Activated naive CD4-positive, alpha-beta T cell treated with anti-CD3 and anti-CD28 coated beads, Interleukin-2, amount 50 U/mL, for 16 hours (primary cell): ENCODE data around the gene TBC1D25.
A peak's percentile ranks its signal among the peaks of the same experiment; 100 is the strongest.

Source experiments
- DNase-seq: peaks from one replicate; pipeline ENCODE4 v3.0.0-alpha.2; 2020

TBC1D25 gene

DNA sequence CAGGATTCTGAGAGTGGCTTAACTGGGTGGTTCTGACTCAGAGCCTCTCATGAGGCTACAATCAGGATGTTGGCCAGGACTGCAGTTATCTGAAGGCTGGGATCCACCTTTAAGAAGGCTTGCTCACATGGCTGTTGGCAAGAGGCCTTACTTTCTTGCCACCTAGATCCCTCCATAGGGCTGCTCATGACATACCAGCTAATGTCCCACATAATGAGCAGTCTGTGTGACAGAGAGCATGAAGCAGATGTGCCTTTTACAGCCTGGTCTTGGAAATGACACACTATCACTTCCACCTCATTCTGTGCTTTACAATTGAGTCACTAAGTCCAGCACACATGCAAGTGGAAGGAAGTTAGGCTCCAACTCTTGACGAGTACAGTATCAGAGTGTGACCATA lies 30.4 kb downstream of the TBC1D25 start:
- no peak for DNase-seq

DNA sequence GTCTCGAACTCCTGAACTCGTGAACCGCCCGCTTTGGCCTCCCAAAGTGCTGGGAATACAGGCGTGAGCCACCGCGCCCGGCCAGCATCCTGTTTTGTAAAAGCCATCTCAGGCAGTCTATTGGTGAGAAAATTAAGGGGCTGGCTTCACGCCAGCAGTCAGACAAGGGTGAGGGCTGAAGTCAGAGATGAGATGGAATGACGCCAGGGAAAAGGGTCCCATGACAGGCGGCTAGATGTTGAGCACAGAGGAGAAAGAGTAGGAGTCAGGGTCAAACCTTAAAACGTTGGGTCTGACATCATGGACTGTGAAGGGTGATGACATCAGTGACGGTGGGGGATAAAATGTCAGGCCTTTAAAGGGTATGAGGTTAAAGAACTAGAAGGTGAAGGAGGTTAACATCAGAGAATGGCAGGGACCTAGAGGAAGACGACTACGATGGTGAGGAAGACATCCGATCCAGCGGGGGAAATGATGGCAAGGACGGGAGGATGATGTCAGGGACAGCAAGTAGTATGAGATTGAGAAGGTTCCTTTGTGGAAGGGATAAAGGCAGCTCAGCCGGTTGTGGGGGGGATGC lies 34.3 kb downstream of the TBC1D25 start:
- no peak for DNase-seq

DNA sequence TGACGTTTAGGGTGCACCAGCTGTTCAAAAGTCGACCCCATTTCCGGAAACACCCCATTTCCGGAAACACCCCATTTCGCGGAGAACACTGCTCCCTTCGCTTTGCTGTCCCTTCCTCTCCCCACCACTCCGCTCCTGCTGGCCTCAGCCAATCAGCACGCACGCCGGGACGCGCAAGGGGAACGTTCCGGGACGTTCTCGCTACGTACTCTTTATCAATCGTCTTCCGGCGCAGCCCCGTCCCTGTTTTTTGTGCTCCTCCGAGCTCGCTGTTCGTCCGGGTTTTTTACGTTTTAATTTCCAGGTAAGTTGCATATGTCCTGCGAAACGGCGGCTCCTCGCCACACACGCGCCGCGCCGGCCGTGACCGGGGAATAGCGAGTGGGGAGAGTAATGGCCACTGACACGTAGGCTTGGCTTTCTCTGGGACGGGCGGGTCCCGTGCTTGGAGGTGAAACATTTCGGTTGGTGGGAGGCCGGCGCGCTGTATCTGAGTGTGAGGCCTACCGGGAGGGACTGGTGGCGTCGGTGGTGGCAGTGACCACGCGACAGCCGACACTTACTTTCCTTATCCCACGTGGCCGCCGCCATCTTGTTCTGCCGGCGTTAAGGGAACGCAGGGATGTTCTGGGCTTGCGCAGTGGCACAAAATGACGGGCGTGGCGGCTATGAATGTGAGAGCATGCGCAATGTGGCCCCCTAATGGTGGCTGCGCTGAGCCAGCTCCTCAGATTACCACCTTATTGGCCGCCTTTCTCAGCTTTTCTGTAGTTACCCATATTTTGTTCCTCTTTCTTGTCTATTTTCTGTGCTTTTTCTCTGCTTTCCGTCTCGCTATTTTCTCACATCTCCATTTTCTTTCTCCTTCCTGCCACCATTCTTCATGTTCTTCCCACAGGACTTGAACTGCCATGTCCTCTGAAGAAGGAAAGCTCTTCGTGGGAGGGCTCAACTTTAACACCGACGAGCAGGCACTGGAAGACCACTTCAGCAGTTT lies 35.1 kb downstream of the TBC1D25 start, which contains the start of gene RBM3:
TSS of gene RBM3 (plus strand) at position 215 of the 997 bp plus-strand sequence. CDS start at position 912, 697 bp downstream.
- DNase-seq: peak; percentile 89

DNA sequence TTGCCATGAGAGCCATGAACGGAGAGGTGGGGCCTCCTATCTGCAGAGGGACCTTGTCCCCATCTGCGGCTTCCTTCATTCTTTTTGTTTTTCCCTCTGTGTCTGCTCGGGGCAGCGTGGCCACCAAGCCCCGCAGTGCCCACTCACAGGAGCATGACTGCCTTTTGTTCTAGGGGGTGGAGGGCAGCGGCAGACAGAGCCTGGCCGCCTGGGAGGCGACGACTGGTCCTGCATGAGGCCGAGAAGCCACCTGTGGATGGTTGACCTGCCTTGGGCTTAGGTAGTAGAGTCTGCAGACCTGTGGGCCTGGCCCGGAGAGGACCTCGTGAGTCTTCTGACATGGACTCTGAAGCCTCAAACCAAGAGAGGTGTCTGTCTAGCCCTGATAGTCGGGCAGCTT lies 36.1 kb downstream of the TBC1D25 start:
- no peak for DNase-seq

GRCh38 chrX:48576108-48576507 lies 36.6 kb downstream of the TBC1D25 start:
- DNase-seq: no peak

DNA sequence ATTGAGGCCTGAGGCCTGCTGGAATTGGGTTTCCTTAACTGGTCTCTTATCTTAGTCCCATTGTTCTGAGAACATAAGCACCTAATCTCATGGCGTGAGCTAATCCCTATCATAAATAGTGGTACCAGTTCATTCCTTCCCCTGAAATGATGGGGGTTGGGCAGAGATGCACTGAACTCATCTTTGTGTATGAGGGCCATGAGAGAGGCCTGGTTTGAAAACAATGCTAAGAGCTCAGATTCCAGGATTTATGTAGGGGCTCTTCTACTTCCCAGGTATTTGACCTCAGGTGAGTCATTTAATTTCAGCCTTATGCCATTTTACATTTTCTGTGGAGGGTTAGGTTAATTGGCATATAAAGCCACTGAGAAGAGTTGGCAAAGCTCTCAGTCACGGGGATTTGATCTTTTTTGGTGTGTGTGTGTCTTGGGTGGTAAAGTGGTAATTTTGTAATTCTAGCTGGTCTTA lies 39.2 kb downstream of the TBC1D25 start:
- DNase-seq: no peak

DNA sequence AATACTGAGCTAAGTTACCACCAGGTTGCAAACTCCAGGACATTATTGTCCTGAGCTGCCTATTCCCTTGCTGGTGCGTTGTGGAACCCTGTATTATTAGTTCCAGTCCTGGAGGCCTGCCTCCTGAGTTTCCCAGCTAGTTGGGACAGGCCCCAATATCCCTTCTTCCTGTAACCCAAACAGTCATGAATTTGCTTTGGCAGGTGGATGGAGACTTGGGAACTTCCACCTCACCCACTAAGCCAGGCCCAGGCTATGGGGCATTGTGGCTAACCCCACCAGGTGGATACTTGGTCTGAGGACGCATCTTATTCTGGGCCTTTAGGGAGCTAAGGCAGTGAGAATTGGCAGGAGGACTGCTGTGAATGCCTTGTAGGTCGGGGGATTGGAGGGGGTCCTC lies 39.7 kb downstream of the TBC1D25 start:
- DNase-seq: no peak

GRCh38 chrX:48580662-48581061 lies 41.1 kb downstream of the TBC1D25 start:
- no peak for DNase-seq

DNA sequence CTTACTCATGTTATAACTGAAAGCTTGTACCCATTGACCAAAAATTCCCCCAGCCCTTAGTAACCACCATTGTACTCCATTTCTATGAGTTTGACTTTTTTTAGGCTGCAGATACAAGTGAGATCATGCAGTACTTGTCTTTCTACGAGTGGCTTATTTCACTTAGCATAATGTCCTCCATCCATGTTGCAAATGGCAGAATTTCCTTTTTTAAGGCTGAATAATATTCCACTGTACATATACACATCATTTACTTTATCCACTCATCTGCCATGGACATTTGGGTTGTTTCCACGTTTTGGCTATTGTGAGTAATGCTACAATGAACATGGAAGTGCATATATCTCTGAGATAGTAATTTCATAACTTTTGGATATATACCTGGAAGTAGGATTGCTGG lies 45.2 kb downstream of the TBC1D25 start:
- DNase-seq: no peak

- no peak for DNase-seq
These were observed 50.1 kb downstream of the TBC1D25 start for GRCh38 chrX:48589482-48590162.

DNA sequence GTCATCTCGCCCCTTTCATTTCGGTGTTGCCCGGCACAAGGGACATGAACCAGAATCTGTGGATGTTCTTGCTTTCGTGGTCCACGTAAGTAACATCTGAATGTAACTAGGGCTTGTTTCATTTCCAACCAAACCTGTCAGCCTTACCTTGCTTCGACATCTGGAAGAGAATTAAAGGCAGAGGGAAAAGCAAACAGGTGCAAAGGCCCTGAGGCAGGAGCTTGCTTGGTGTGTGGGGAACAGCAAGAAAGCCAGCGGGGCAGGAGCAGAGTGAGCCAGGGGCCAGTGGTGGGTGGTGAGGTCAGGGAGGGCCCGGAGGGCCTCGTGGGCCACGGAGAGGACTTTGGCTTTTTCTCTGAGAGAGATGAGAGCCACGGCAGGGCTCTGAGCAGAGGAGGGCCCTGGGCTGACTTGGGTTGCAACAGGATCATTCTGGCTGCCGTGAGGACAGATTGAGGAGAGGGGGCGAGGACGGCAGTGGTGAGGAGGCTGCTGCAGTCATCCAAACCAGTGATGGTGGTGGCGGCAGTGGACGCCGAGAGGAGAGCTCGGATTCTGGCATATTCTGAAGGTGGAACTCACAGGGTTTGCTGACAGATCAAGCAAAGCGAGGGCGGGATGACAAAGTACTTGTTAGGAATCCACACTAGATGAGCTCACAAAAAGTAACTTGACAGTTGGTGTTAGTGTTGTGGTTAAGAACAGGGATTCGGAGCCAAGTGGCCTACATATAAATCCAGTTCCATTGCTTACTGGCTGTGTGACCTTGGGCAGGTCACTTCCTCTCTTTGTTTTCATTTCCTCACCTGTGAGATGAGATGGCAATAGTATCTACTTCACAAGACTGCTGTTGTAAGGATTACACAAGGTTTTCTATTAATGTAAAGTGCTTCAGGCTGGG lies 50.9 kb downstream of the TBC1D25 start:
- no peak for DNase-seq

GRCh38 chrX:48591255-48591791 lies 51.8 kb downstream of the TBC1D25 start:
- no peak for DNase-seq

GRCh38 chrX:48592971-48593370 lies 53.5 kb downstream of the TBC1D25 start:
- DNase-seq: no peak

DNA sequence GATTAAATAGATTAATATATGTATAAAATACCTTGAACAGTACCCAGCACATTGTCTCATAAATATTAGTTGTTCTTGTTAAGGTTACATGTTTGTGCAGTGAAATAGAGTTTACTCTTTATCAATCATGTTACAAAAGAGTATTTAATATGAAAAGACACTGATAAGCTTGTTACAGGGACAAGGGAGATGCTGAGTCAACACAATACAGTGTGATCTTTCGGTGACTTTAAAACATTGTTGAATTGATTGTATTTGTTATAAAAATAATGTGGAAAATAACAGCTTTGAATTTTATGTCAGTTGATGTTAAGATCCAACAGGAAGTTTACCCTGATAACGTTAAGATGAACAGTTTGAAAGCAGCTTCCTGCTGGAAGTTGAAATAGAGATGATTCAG lies 56.4 kb downstream of the TBC1D25 start:
- DNase-seq: no peak

DNA sequence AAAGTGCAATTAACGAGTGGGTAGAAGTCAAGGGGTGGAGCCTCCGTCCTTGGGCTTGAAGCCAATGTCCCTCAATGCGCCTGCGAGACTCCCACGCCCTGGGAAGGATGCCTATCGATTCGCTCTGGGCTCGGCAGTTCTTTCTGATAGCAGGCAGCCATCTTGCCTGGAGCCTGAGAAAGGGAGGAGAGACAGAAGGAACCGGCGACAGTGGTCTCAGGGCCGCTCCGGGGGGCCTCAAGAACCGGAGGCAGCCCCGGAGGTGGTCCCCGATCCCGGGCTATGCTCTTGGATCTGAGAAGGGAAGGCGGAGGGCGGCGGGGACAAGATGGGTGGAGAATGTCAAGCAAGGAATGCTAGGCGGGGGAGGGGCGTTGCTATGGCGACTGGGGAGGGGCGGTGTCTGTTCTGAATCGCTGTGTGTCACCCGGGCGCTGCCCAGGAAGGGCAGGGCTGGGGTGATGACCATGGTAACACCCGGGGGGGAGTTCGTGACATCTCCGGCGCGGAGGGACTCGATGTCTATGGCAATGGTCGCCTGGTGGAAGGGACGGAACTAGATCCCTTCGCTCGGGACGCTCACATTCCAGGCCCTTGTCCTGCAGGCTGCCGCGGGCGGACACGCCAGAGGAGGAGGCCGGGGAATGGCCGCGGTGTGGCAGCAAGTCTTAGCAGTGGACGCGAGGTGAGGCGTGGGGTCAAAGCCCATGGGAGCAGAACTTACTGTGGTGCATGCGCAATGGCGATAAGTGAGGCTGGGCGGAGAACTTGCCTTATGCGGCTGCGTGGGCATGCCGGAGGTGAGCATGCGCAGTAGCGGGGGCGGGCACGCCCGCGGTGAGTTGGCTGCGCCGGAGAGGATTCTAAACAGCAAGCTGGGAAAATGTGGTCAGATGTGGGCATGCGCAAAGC lies 58.1 kb downstream of the TBC1D25 start, which contains the start of gene WDR13:
TSS of gene WDR13 (plus strand) at position 140 of the 912 bp plus-strand sequence. CDS start at position 645, 505 bp downstream.
- peak; percentile 87 for DNase-seq

DNA sequence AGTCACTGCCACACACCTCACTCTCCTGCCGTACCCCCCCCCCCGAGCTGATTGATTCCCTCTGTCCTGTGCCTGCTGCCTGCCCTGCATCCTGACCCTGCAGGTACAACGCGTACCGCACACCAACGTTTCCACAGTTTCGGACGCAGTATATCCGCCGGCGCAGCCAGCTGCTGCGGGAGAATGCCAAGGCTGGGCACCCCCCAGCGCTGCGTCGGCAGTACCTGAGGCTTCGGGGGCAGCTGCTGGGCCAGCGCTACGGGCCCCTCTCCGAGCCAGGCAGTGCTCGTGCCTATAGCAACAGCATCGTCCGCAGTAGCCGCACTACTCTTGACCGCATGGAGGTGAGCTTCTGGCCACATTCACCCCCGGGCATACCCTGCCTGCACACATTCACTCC lies 59.1 kb downstream of the TBC1D25 start:
- DNase-seq: no peak

- DNase-seq: no peak
These were observed 59.8 kb downstream of the TBC1D25 start for GRCh38 chrX:48599341-48599740.

DNA sequence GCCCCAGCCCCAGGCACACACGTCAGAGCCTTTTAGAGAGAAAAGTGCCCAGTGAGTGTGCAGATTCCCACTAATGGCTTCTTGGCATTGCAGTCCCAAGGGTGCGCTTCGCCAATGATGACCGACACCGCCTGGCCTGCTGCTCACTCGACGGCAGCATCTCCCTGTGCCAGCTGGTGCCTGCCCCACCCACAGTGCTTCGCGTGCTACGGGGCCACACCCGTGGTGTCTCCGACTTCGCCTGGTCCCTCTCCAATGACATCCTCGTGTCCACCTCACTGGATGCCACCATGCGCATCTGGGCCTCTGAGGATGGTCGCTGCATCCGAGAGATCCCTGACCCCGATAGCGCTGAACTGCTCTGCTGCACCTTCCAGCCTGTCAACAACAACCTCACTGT lies 60.7 kb downstream of the TBC1D25 start:
- DNase-seq: no peak

GRCh38 chrX:48601741-48602394 lies 62.4 kb downstream of the TBC1D25 start:
- no peak for DNase-seq

GRCh38 chrX:48604701-48605100 lies 65.2 kb downstream of the TBC1D25 start:
- no peak for DNase-seq
